Stimulated activated CD8-positive, alpha-beta memory T cell treated with anti-CD3 and anti-CD28 coated beads, Interleukin-4, amount 100 ng/mL, for 1 hour (primary cell): ENCODE results near the gene DYRK2.
"Not testable (repeated sequence)": the region's sequence is repeated elsewhere in the genome, so short reads cannot be mapped to it uniquely, and the experiment has no call there.

Source experiments
- DNase-seq, 2 donors: peaks; one replicate each; pipeline ENCODE4 v3.0.0-alpha.2; 2020; ENCODE audit warnings: low read depth in 2 of 2, low spot score in 1 of 2

Gene DYRK2

GRCh38 chr12:67669934-67670631, 21.5 kb downstream of the DYRK2 start:
- DNase-seq = no peak

GRCh38 chr12:67671419-67671818, 22.9 kb downstream of the DYRK2 start:
- no peak for DNase-seq

GRCh38 chr12:67671892-67672291, 23.3 kb downstream of the DYRK2 start:
- DNase-seq = no peak

GRCh38 chr12:67672507-67672906, 24.0 kb downstream of the DYRK2 start:
- DNase-seq = not testable (repeated sequence)

GRCh38 chr12:67673509-67673908, 25.0 kb downstream of the DYRK2 start:
- DNase-seq = not testable (repeated sequence)

GRCh38 chr12:67674417-67674816, 25.9 kb downstream of the DYRK2 start:
- no peak for DNase-seq

- no peak for DNase-seq
Observed at GRCh38 chr12:67676624-67677023, 28.1 kb downstream of the DYRK2 start.

GRCh38 chr12:67677166-67677565, 28.6 kb downstream of the DYRK2 start:
- no peak for DNase-seq

- DNase-seq = no peak
Observed at GRCh38 chr12:67681105-67681778, 32.7 kb downstream of the DYRK2 start.

- no peak for DNase-seq
Observed at GRCh38 chr12:67681941-67682620, 33.5 kb downstream of the DYRK2 start.

GRCh38 chr12:67689385-67689784, 40.8 kb downstream of the DYRK2 start:
- no peak for DNase-seq

GRCh38 chr12:67690656-67691055, 42.1 kb downstream of the DYRK2 start:
- DNase-seq = no peak

- no peak for DNase-seq
Observed at GRCh38 chr12:67691220-67691619, 42.7 kb downstream of the DYRK2 start.

- no peak for DNase-seq
Observed at GRCh38 chr12:67692135-67692534, 43.6 kb downstream of the DYRK2 start.

- no peak for DNase-seq
Observed at GRCh38 chr12:67692966-67693365, 44.4 kb downstream of the DYRK2 start.

- DNase-seq = no peak
Observed at GRCh38 chr12:67693894-67694293, 45.3 kb downstream of the DYRK2 start.

- no peak for DNase-seq
Observed at GRCh38 chr12:67694306-67694900, 45.9 kb downstream of the DYRK2 start.

GRCh38 chr12:67695974-67696373, 47.4 kb downstream of the DYRK2 start:
- DNase-seq = no peak

- no peak for DNase-seq
Observed at GRCh38 chr12:67697443-67697842, 48.9 kb downstream of the DYRK2 start.

- no peak for DNase-seq
Observed at GRCh38 chr12:67697967-67698366, 49.4 kb downstream of the DYRK2 start.

GRCh38 chr12:67698672-67699581, 50.4 kb downstream of the DYRK2 start:
- no peak for DNase-seq
